Activated CD4-positive, alpha-beta T cell treated with anti-CD3 and anti-CD28 coated beads, Interleukin-2, amount 10 ng/mL, durations not matched to agents 24 days and 14 days (primary cell): ENCODE results near the gene ITGB7. TPM values are rescaled to one million over a fixed set of nuclear protein-coding genes. Genes with fewer than 3 reads are reported as not detected.
"Not testable (repeated sequence)": the region's sequence is repeated elsewhere in the genome, so short reads cannot be mapped to it uniquely, and the experiment has no call there.

ENCODE experiments used
- DNase-seq: peaks from one replicate; pipeline ENCODE4 v3.0.0; 2022
- H3K27ac Mint-ChIP-seq: one replicate; pipeline ENCODE4 v1.8.0; 2022; ENCODE audit warnings: mild to moderate bottlenecking, mixed read lengths
- H3K27me3 Mint-ChIP-seq: one replicate; pipeline ENCODE4 v1.8.0; 2022; ENCODE audit warnings: mixed read lengths
- H3K36me3 Mint-ChIP-seq: one replicate; pipeline ENCODE4 v1.8.0; 2022; ENCODE audit warnings: low read depth, mild to moderate bottlenecking, mixed read lengths
- H3K4me1 Mint-ChIP-seq: one replicate; pipeline ENCODE4 v1.8.0; 2021; ENCODE audit warnings: mixed read lengths
- H3K4me3 Mint-ChIP-seq: one replicate; pipeline ENCODE4 v1.8.0; 2022; ENCODE audit warnings: mild to moderate bottlenecking, moderate library complexity, mixed read lengths
- H3K9me3 Mint-ChIP-seq: one replicate; pipeline ENCODE4 v1.8.0; 2021; ENCODE audit warnings: mixed read lengths
- intact Hi-C: fragments of 100-400 bp; cut with micrococcal nuclease; formaldehyde crosslinking; loops from one replicate; pipeline ENCODE4 v1.15.1; 2023
- total RNA-seq: library from RNA; stranded (reverse); gene quantifications from 2 replicates; pipeline ENCODE4 v1.2.3, GENCODE V29; 2022

Gene ITGB7
- total RNA-seq, 1 donor from 2014 or later, result 239 TPM

DNA sequence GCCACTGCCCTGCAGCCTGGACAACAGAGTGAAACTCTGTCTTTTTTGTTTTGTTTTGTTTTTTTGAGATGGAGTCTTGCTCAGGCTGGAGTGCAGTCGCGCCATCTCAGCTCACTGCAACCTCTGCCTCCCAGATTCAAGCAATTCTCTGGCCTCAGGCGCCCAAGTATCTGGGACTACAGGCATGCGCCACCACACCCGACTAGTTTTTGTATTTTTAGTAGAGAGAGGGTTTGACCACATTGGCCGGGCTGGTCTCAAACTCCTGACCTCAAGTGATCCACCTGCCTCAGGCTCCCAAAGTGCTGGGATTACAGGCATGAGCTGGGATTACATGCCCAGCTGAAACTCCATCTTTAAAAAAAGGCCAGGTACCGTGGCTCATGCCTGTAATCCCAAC lies 4.7 kb downstream of the ITGB7 start:
- peaks cover 43% of the 10 kb centered on the region for H3K36me3 Mint-ChIP-seq
- H3K27ac Mint-ChIP-seq, H3K27me3 Mint-ChIP-seq, DNase-seq, H3K9me3 Mint-ChIP-seq, intact Hi-C loops: not testable (repeated sequence)
- H3K4me1 Mint-ChIP-seq, result peaks cover 67% of the 10 kb centered on the region
- H3K4me3 Mint-ChIP-seq, result peak overlapping the region; percentile 11

DNA sequence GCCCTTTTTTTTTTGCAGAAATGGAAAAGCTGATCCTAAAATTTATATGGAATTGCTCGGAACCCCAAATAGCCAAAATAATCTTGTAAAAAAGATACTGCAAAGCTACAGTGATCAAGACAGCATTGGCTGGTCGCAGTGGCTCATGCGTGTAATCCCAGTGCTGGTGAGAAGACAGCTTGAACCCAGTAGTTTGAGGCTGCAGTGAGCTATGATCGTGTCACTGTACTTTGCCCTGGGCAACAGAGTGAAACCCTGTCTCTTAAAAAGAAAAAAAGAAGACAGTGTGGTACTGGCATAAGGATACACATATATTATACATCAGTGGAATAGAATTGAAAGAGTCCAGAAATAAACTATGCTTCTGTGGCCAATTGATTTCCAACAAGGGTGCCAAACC lies 5.4 kb downstream of the ITGB7 start:
- Mint-ChIP-seq H3K9me3 (no peaks in the 10 kb centered on the region), H3K4me1 (peaks cover 61% of the 10 kb centered on the region), H3K36me3 (peaks cover 49% of the 10 kb centered on the region), H3K27me3 (no peaks in the 10 kb centered on the region), H3K4me3 (peak overlapping the region; percentile 20), H3K27ac (peak overlapping the region; percentile 54)
- intact Hi-C loops, result loop anchor here (1.0 kb wide), 1 partner anchor 8 kb away; no protein-coding TSS in a partner anchor
- DNase-seq, result no peak

DNA sequence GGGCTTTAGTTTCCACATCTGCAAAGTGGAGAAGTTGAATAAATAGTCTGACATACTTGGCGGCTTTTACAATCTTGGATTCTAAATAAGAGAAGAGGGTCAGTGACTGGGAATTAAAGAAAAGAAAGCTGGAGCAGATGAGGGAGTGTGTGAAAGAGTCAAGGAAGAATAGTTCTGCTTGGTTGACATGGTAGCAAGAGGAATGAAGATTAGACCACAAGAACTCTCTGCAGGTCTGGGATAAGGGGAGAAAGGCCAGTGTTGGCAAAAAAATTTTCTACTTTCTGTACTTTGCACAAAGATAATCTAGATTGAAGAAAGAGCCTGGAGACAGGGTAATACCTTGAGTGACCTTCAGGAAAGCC lies 5.9 kb downstream of the ITGB7 start:
- peaks cover 54% of the 10 kb centered on the region for H3K36me3 Mint-ChIP-seq
- no peaks in the 10 kb centered on the region for H3K9me3 Mint-ChIP-seq
- intact Hi-C loops, result loop anchor here (1.0 kb wide), 1 partner anchor 8 kb away; no protein-coding TSS in a partner anchor
- DNase-seq, result no peak
- no peaks in the 10 kb centered on the region for H3K27me3 Mint-ChIP-seq
- H3K27ac Mint-ChIP-seq, result peak overlapping the region; percentile 85
- peak overlapping the region; percentile 77 for H3K4me3 Mint-ChIP-seq
- peaks cover 56% of the 10 kb centered on the region for H3K4me1 Mint-ChIP-seq

DNA sequence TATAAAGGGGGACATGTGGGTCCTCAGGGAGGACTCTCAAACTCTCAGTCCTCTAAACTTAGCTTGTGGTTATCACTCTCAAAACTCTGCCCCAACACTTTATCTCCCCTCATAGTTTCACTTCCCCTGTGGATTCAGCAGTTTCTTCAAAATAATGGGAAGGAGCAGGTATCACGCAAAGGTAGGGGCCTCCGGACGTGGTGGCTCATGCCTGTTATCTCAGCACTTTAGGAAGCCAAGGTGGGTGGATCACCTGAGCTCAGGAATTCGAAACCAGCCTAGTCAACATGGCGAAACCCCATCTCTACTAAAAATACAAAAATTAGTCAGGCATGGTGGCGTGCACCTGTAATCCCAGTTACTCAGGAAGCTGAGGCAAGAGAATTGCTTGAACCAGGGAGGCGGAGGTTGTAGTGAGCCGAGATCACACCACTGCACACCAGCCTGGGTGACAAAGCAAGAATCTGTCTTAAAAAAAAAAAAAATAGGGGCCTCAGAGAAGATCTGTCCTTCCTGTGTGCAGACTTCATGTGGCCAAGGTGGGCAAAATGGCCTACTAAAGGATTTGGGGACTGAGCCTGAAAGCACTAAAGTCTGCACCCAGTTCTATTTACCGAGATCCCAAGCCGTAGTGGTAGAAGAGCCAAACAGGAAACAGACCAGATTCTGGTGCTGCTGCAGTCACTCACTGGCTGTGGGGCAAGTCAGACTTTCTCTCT lies 6.4 kb downstream of the ITGB7 start:
- peaks cover 53% of the 10 kb centered on the region for H3K4me1 Mint-ChIP-seq
- H3K9me3 Mint-ChIP-seq, result no peaks in the 10 kb centered on the region
- H3K27me3 Mint-ChIP-seq, result no peaks in the 10 kb centered on the region
- peak overlapping the region; percentile 77 for H3K4me3 Mint-ChIP-seq
- intact Hi-C loops, result loop anchor here (1.0 kb wide), 1 partner anchor 9 kb away; no protein-coding TSS in a partner anchor
- peak; percentile 77 for DNase-seq
- peaks cover 57% of the 10 kb centered on the region for H3K36me3 Mint-ChIP-seq
- H3K27ac Mint-ChIP-seq, result peak overlapping the region; percentile 85

DNA sequence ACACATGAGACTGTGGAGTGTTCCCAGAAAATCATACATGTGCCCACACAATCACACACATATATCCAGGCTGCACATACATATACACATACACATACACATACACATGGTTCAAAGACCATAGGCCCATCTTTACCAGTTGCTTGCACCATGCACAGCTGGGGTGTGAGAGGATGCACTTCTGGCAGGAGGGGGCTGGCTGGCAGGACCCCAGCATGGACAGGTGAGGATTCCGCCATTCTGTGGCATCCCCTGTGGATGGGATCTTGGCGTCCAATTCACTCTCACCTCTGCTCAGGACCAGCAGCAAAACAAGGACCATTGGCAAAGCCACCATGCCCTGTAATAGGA lies 7.0 kb downstream of the ITGB7 start:
- DNase-seq, result no peak
- Mint-ChIP-seq H3K27me3 (no peaks in the 10 kb centered on the region), H3K4me1 (peaks cover 55% of the 10 kb centered on the region), H3K9me3 (no peaks in the 10 kb centered on the region), H3K27ac (peak overlapping the region; percentile 85), H3K36me3 (peaks cover 58% of the 10 kb centered on the region), H3K4me3 (peak overlapping the region; percentile 77)
- intact Hi-C loops, result no loop called here

DNA sequence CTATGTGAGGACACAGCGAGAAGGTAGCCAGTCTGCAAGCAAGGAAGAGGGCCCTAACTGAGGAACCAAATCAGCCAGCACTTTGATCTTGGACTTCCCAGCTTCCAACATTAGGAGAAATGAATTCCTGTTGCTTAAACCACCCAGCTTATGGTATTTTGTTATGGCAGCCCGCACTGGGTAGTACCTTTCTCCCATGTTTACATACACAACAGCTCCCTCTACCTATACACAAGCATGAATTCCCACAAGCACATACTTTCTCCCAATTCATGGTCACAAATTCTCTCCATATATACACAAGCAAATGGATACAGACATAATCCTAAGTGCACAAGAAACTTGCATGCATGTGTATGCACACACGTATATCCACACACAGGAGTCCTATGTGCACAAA lies 7.4 kb downstream of the ITGB7 start:
- no peak for DNase-seq
- Mint-ChIP-seq H3K27ac (peak overlapping the region; percentile 12), H3K9me3 (no peaks in the 10 kb centered on the region), H3K4me3 (peak overlapping the region; percentile 77), H3K36me3 (peaks cover 62% of the 10 kb centered on the region), H3K27me3 (no peaks in the 10 kb centered on the region), H3K4me1 (peaks cover 55% of the 10 kb centered on the region)
- intact Hi-C loops, result loop anchor here (2.0 kb wide), 3 partner anchors 19 to 41 kb away; partner anchors contain the start of genes CSAD and ZNF740

DNA sequence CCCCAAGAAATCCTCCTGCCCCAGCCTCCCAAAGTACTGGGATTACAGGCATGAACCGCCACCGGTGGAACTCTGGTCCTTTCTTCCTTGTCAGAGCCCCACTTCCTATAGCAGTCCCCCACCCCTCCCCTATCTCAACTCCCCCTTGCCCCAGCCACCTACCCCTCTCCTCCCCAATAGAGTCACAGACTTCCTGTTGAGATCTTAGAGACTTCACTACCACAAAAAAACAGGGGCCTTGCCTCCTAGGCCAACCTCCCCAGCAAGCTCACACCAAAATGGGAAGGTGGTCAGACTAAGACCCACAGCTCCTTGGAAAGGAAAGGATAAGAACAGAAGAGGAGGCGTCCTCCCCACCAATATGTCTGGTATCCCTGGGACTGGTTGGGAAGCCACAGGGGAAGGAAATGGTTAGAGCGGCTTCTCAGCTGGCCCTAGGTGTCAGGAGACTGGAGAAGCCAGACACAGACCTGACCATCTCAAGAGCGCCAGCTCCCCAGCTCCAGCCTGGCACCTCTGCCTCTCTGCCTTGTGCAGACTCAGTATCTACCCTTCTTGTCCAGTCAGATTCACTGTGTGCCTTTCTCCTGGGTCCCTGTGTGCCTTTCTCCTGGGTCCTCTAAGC lies 8.5 kb downstream of the ITGB7 start:
- H3K4me1 Mint-ChIP-seq, result peaks cover 50% of the 10 kb centered on the region
- peak; percentile 75 for DNase-seq

DNA sequence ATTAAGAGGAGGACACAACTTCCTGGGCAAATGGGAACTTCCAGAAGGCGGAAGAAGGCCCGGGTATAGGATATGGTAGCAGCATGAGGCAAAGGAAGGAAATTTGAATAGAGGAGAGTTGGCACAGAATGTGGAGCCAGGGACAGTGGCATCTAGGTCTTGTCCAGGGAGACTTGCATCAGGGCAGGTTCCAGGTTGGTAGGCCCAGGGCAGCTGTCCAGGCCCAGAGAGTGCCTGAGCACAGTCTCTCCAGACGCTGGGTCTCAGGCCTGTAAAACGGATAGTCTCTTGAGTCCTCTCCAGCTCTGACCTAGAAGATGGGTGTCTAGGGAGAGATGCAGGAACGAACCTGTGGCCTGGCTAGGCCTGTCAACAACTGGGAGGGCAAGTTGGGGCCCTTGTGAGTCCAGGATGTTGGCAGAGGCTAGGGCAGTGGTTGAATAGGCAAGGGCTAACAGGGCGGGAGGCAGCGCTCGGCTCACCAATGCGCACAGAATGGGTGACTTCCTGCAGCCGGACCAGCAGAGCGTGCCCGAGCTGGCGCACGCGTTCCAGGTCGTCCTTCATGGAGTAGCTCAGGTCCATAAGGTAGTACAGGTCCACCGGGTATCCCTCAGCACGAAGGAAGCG lies 9.9 kb downstream of the ITGB7 start:
- H3K4me1 Mint-ChIP-seq, result peaks cover 51% of the 10 kb centered on the region
- peak overlapping the region; percentile 30 for H3K27ac Mint-ChIP-seq
- peaks cover 74% of the 10 kb centered on the region for H3K36me3 Mint-ChIP-seq
- no peak for DNase-seq
- H3K9me3 Mint-ChIP-seq, result no peaks in the 10 kb centered on the region
- no peaks in the 10 kb centered on the region for H3K27me3 Mint-ChIP-seq
- peak overlapping the region; percentile 22 for H3K4me3 Mint-ChIP-seq
- intact Hi-C loops, result no loop called here

More for the DNA sequence above, 8.5 kb downstream of the ITGB7 start:
- H3K27ac Mint-ChIP-seq, result peak overlapping the region; percentile 92
- peak overlapping the region; percentile 77 for H3K4me3 Mint-ChIP-seq
- H3K9me3 Mint-ChIP-seq, result no peaks in the 10 kb centered on the region
- peaks cover 66% of the 10 kb centered on the region for H3K36me3 Mint-ChIP-seq
- intact Hi-C loops, result loop anchor here (2.0 kb wide), 3 partner anchors 18 to 40 kb away; partner anchors contain the start of genes CSAD and ZNF740
- H3K27me3 Mint-ChIP-seq, result no peaks in the 10 kb centered on the region

DNA sequence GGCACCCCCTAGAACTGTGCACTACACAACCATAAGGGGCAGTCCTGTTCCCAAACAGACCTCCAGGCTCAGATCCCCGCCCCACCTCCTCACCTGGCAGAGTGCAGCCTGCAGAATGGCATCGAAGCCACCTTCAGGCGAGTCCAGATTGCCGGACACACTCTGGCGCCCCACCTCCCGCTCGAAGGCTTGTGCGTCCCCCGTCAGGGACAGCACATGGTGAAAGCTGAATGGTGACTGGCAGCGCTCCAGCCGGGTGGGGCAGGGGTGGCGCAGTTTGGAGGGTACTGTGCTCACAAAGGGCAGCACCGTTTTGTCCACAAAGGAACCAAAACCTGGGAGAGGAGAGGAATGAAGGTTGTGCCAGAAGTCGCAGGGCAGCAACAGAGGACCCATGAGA lies 10.6 kb downstream of the ITGB7 start:
- no peak overlapping the region for H3K4me3 Mint-ChIP-seq
- H3K27me3 Mint-ChIP-seq, result no peaks in the 10 kb centered on the region
- H3K9me3 Mint-ChIP-seq, result no peaks in the 10 kb centered on the region
- peaks cover 50% of the 10 kb centered on the region for H3K4me1 Mint-ChIP-seq
- DNase-seq, result no peak
- intact Hi-C loops, result no loop called here
- peaks cover 79% of the 10 kb centered on the region for H3K36me3 Mint-ChIP-seq
- peak overlapping the region; percentile 30 for H3K27ac Mint-ChIP-seq

DNA sequence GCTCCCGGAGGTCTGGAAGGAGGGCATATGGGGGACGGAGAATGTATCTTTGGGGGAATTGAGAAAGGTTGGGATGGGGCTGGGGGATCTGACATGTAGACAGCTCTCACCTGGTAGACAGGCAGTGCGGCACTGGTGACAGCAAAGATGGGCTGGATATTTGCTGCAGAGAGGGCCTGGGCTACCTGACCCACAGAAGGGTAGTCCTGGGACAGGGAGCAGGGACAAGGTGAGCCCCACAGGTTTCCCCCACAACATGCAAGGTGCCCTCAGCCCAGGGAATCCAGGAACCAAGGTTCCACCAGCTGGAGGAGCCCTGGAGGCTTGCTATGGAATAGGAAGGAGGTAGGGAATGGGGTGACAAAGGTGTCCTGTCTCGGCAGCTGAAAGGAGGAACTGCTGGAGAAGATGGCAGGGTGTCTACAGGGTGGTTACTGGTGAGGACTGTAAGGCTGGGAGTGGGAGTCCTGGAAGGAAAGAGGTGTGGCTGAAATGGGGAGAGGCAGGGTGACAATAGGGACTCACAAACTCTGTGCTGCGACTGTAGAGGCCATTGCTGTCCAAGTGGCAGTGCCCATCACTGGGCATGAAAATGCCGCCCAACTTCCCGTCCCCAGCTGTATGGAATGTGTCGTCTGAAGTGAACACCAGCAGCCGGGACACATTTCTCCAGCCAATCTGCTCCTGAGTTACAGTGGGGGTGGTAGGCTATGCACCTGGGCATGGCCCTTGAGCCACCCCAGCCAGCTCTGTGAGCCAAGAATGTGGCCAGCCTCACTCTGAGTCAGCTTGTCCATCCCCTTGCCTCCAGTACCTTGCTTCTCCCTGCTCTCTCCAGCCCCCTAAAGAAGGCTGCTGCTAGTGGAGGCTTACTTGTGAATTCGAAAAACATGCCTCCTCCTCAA lies 11.3 kb downstream of the ITGB7 start:
- Mint-ChIP-seq H3K27me3 (no peaks in the 10 kb centered on the region), H3K27ac (peak overlapping the region; percentile 27), H3K4me1 (peaks cover 45% of the 10 kb centered on the region), H3K36me3 (peaks cover 80% of the 10 kb centered on the region), H3K9me3 (no peaks in the 10 kb centered on the region), H3K4me3 (no peak overlapping the region)
- no peak for DNase-seq
- intact Hi-C loops, result no loop called here

DNA sequence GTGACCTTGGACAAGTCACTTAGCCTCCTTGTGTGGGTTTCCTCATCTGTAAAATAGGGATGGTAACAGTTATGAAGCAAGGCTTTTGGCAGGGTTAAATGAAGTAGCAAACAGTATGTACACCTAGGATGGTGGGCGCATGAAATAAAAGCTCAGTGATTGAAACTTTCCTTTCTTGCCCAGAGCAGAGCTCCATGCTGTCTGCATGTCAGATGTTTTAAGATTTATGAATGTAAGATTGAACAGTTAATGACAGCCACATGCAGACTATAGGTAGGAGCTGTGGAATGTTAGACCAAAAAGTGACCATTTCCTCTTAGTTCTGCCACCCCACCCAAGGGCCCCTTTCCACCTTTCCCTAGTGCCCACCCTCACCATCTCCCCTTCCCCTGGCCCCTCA lies 12.1 kb downstream of the ITGB7 start:
- no peak for DNase-seq
- intact Hi-C loops, result no loop called here
- Mint-ChIP-seq H3K36me3 (peaks cover 80% of the 10 kb centered on the region), H3K4me3 (no peak overlapping the region), H3K27ac (peak overlapping the region; percentile 7), H3K4me1 (peaks cover 42% of the 10 kb centered on the region), H3K9me3 (no peaks in the 10 kb centered on the region), H3K27me3 (no peaks in the 10 kb centered on the region)

DNA sequence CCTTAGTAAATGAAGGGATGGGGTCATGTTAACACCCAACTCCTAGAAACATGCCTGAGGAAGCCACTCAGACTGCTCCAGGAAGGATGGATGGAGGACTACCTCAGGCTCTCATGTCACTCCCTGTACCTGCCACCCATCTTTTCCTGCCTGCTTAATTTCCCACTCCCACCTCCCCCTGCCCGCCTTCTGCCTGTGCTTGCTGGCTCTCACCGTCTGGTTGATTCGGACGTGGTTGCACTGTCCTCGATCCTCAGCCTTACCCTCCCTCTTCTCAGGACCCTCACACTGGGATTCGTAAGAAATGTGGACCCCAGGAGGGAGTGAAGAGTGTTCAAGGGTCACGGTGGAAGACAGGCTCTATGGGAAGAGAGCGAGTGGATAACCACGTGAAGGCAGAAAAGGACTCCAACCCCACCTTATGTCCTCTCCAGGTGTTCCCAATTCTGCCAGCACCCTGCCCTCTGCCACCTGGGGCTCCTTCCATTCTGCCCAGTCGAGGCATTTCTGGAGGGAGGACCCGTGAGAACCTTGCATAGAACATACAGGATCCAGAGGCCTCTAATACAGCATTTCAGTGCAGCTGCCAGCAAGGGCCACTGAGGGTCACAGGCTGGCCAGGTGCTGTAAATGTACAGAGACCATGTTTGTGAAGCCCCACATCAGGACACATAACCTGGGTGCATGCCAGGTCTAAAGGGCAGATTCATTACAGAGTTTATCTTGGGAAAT lies 12.9 kb downstream of the ITGB7 start:
- Mint-ChIP-seq H3K4me3 (no peak overlapping the region), H3K36me3 (peaks cover 78% of the 10 kb centered on the region), H3K9me3 (no peaks in the 10 kb centered on the region), H3K4me1 (peaks cover 38% of the 10 kb centered on the region), H3K27me3 (no peaks in the 10 kb centered on the region), H3K27ac (peak overlapping the region; percentile 67)
- intact Hi-C loops, result no loop called here
- DNase-seq, result no peak

DNA sequence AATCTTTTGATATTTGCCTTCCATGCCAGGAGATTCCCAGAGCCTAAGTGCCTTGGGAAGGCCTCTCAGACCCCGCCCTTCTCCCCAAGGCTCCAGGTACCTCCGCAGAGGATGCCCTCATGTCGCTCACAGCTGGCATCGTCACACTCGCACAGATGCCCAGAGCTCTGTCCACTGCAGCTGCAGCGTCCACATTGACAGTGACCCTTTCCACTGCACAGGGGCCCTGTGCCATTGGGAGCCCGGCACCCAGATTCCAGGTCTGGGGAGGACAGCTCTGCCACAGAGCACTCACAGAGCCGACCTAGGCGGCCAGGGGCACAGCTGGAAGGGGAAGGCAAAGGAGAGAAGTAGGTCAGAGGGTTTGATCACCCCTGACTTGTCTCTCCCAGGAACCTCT lies 14.0 kb downstream of the ITGB7 start:
- Mint-ChIP-seq H3K4me1 (peaks cover 28% of the 10 kb centered on the region), H3K4me3 (no peak overlapping the region), H3K9me3 (no peaks in the 10 kb centered on the region), H3K36me3 (peaks cover 78% of the 10 kb centered on the region), H3K27ac (peak overlapping the region; percentile 44), H3K27me3 (no peaks in the 10 kb centered on the region)
- no peak for DNase-seq
- intact Hi-C loops, result no loop called here
